ENCODE measurements around the gene TAF11L5. TPM values are rescaled to one million over a fixed set of nuclear protein-coding genes. Genes with fewer than 3 reads are reported as not detected.
"Not testable (repeated sequence)": the region's sequence is repeated elsewhere in the genome, so short reads cannot be mapped to it uniquely, and the experiment has no call there.

The TAF11L5 gene
- total and polyA plus RNA-seq, 2 of the 13 experiments (the other 11 are each of a cell fraction or from before 2014, with no cell fraction given) = not detected

- no peak overlapping the region for H3K4me2 ChIP-seq (ENCODE audit: low read depth, low read length)
- H2AFZ ChIP-seq (ENCODE audit: low read length) = no peak overlapping the region
- in situ Hi-C loops (cut with HindIII; ENCODE audit: extremely low pct_ligation_motif_present, low pct_unique_long_range_greater_than_20kb) = no loop called here
- CTCF ChIA-PET (ENCODE audit: low intra/inter-chr PET ratio, low total read pairs) = no interaction called here
- no TSS peak for BruUV-seq (replicated peaks)
- no peak overlapping the region for H3K9ac ChIP-seq (ENCODE audit: insufficient read depth, low read depth, low read length)
- no peak for TF ChIP-seq MLLT10 (CRISPR knock-in tag; IDR thresholded peaks at IDR 0.05)
- H3K27ac ChIP-seq (ENCODE audit: extremely low read length, insufficient read depth, low read length) = no peak overlapping the region
- no peaks in the 10 kb centered on the region; a peak in 1 of 5 replicates for H3K27me3 ChIP-seq (ENCODE audit: control insufficient read depth in 1 of 2, insufficient read depth in 2 of 2, low read length in 2 of 2)
- no peak overlapping the region for H3K4me3 ChIP-seq (replicated peaks in 1 of 3; ENCODE audit: insufficient read depth in 1 of 3, low read depth in 2 of 3, low read length in 3 of 3)
- no peak for DNase-seq (ENCODE audit: low spot score)
- H4K20me1 ChIP-seq (ENCODE audit: insufficient read depth, low read length) = no peaks in the 10 kb centered on the region
- POLR2A ChIA-PET = no interaction called here
- no peaks in the 10 kb centered on the region for H3K4me1 ChIP-seq (ENCODE audit: insufficient read depth, low read length)
- no peaks in the 10 kb centered on the region for H3K79me2 ChIP-seq (ENCODE audit: insufficient read depth, low read length)
- no peaks in the 10 kb centered on the region for H3K9me3 ChIP-seq (ENCODE audit: low read length)
- H3K36me3 ChIP-seq (replicated peaks in 1 of 2; ENCODE audit: control insufficient read depth in 1 of 2, insufficient read depth in 2 of 2, low read length in 2 of 2) = no peaks in the 10 kb centered on the region
- ATAC-seq = no peak
- intact Hi-C loops (cut with micrococcal nuclease; ENCODE audit: unreplicated experiment) = no loop called here
- FAIRE-seq = no peak
- 47% methylated on average over 11 of the region's 17 CpGs for WGBS (ENCODE audit: low lambda C conversion rate)
Observed at GRCh38 chr5:17511775-17512325, 13.2 kb upstream of the TAF11L5 start.

DNA sequence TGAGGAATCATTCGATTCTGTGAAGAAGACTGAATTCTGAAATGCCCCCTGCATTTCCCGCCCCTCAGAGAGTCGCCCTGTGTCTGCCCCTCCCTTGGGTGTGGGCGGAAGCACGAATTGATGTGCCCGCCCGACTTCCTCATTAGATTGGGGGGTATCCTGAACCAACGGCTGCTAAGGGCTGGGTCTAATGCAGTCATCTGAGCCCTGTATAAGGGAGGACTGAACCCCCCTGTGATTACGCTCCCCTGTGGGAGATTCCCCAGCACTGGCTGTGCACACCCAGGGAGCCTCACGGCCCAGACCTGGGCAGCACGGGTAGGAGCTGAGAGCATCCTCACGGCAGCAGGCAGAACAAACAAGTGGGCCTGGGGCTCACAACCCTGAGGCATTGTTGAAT, 7.5 kb upstream of the TAF11L5 start:
- FAIRE-seq; intact Hi-C loops (cut with micrococcal nuclease; ENCODE audit: unreplicated experiment); DNase-seq (ENCODE audit: low spot score): not testable (repeated sequence)

GRCh38 chr5:17518067-17518466, 7.0 kb upstream of the TAF11L5 start, which contains the start of gene TAF11L3:
Gene TAF11L3 (plus strand): TSS chr5:17518367.
- H3K9me3 ChIP-seq (ENCODE audit: low read length); H3K4me3 ChIP-seq (replicated peaks in 1 of 3; ENCODE audit: insufficient read depth in 1 of 3, low read depth in 2 of 3, low read length in 3 of 3); H3K27me3 ChIP-seq (ENCODE audit: control insufficient read depth in 1 of 2, insufficient read depth in 2 of 2, low read length in 2 of 2); H2AFZ ChIP-seq (ENCODE audit: low read length); H3K27ac ChIP-seq (ENCODE audit: extremely low read length, insufficient read depth, low read length); CTCF ChIA-PET (ENCODE audit: low intra/inter-chr PET ratio, low total read pairs); H3K36me3 ChIP-seq (replicated peaks in 1 of 2; ENCODE audit: control insufficient read depth in 1 of 2, insufficient read depth in 2 of 2, low read length in 2 of 2); DNase-seq (ENCODE audit: low spot score); H4K20me1 ChIP-seq (ENCODE audit: insufficient read depth, low read length); POLR2A ChIA-PET; FAIRE-seq; H3K79me2 ChIP-seq (ENCODE audit: insufficient read depth, low read length); H3K4me2 ChIP-seq (ENCODE audit: low read depth, low read length); H3K9ac ChIP-seq (ENCODE audit: insufficient read depth, low read depth, low read length); in situ Hi-C loops (cut with HindIII; ENCODE audit: extremely low pct_ligation_motif_present, low pct_unique_long_range_greater_than_20kb); H3K4me1 ChIP-seq (ENCODE audit: insufficient read depth, low read length); intact Hi-C loops (cut with micrococcal nuclease; ENCODE audit: unreplicated experiment); ATAC-seq; BruUV-seq (replicated peaks): not testable (repeated sequence)
- no CpG with 5 or more reads among the region's 15 CpGs for WGBS (ENCODE audit: low lambda C conversion rate)

More for the DNA sequence above, 7.5 kb upstream of the TAF11L5 start:
- CTCF ChIA-PET (ENCODE audit: low intra/inter-chr PET ratio, low total read pairs); BruUV-seq (replicated peaks); H3K9ac ChIP-seq (ENCODE audit: insufficient read depth, low read depth, low read length); H3K4me3 ChIP-seq (replicated peaks in 1 of 3; ENCODE audit: insufficient read depth in 1 of 3, low read depth in 2 of 3, low read length in 3 of 3); H3K4me2 ChIP-seq (ENCODE audit: low read depth, low read length); H3K36me3 ChIP-seq (replicated peaks in 1 of 2; ENCODE audit: control insufficient read depth in 1 of 2, insufficient read depth in 2 of 2, low read length in 2 of 2); ATAC-seq; POLR2A ChIA-PET; H3K79me2 ChIP-seq (ENCODE audit: insufficient read depth, low read length); H3K27ac ChIP-seq (ENCODE audit: extremely low read length, insufficient read depth, low read length); H4K20me1 ChIP-seq (ENCODE audit: insufficient read depth, low read length); in situ Hi-C loops (cut with HindIII; ENCODE audit: extremely low pct_ligation_motif_present, low pct_unique_long_range_greater_than_20kb); H2AFZ ChIP-seq (ENCODE audit: low read length); H3K27me3 ChIP-seq (ENCODE audit: control insufficient read depth in 1 of 2, insufficient read depth in 2 of 2, low read length in 2 of 2); H3K4me1 ChIP-seq (ENCODE audit: insufficient read depth, low read length); H3K9me3 ChIP-seq (ENCODE audit: low read length): not testable (repeated sequence)
- 30% methylated on average over 12 of the region's 12 CpGs for WGBS (ENCODE audit: low lambda C conversion rate)

GRCh38 chr5:17519508-17519907, 5.5 kb upstream of the TAF11L5 start:
- H2AFZ ChIP-seq (ENCODE audit: low read length); H4K20me1 ChIP-seq (ENCODE audit: insufficient read depth, low read length); H3K79me2 ChIP-seq (ENCODE audit: insufficient read depth, low read length); POLR2A ChIA-PET; DNase-seq (ENCODE audit: low spot score); BruUV-seq (replicated peaks); H3K27me3 ChIP-seq (ENCODE audit: control insufficient read depth in 1 of 2, insufficient read depth in 2 of 2, low read length in 2 of 2); CTCF ChIA-PET (ENCODE audit: low intra/inter-chr PET ratio, low total read pairs); ATAC-seq; H3K4me1 ChIP-seq (ENCODE audit: insufficient read depth, low read length); H3K4me3 ChIP-seq (replicated peaks in 1 of 3; ENCODE audit: insufficient read depth in 1 of 3, low read depth in 2 of 3, low read length in 3 of 3); H3K9me3 ChIP-seq (ENCODE audit: low read length); H3K36me3 ChIP-seq (replicated peaks in 1 of 2; ENCODE audit: control insufficient read depth in 1 of 2, insufficient read depth in 2 of 2, low read length in 2 of 2); in situ Hi-C loops (cut with HindIII; ENCODE audit: extremely low pct_ligation_motif_present, low pct_unique_long_range_greater_than_20kb); H3K9ac ChIP-seq (ENCODE audit: insufficient read depth, low read depth, low read length); H3K4me2 ChIP-seq (ENCODE audit: low read depth, low read length); FAIRE-seq; intact Hi-C loops (cut with micrococcal nuclease; ENCODE audit: unreplicated experiment); H3K27ac ChIP-seq (ENCODE audit: extremely low read length, insufficient read depth, low read length): not testable (repeated sequence)
- 43% methylated on average over 9 of the region's 14 CpGs for WGBS (ENCODE audit: low lambda C conversion rate)
